T-helper 17 cell (primary cell): ENCODE measurements around the gene KLF15. TPM values are rescaled to one million over a fixed set of nuclear protein-coding genes. Genes with fewer than 3 reads are reported as not detected.
"Not testable (repeated sequence)": the region's sequence is repeated elsewhere in the genome, so short reads cannot be mapped to it uniquely, and the experiment has no call there.

Source experiments
- ATAC-seq: fragments of 150-1000 bp; cut with Tn5 transposase; 2 replicates; pipeline ENCODE4 v1.10.0; 2021; ENCODE audit warnings: mild to moderate bottlenecking, moderate library complexity
- DNase-seq, 3 donors: peaks; one replicate each; pipeline versions ENCODE4 v3.0.0 to v3.0.0-alpha.2; 2020 to 2021
- H3K9me3 ChIP-seq: one replicate; pipeline ENCODE4 v1.7.0; 2013; ENCODE audit warnings: low read length, mild to moderate bottlenecking; ENCODE audit not compliant: control insufficient read depth, poor library complexity, severe bottlenecking
- H3K27ac Mint-ChIP-seq: one replicate; pipeline ENCODE4 v1.8.0; 2022; ENCODE audit warnings: mild to moderate bottlenecking, moderate library complexity, mixed read lengths
- H3K27me3 Mint-ChIP-seq: one replicate; pipeline ENCODE4 v1.8.0; 2022; ENCODE audit warnings: mixed read lengths
- H3K36me3 Mint-ChIP-seq: one replicate; pipeline ENCODE4 v1.8.0; 2022; ENCODE audit warnings: low read depth, mixed read lengths
- H3K4me1 Mint-ChIP-seq: one replicate; pipeline ENCODE4 v1.8.0; 2022; ENCODE audit warnings: mild to moderate bottlenecking, mixed read lengths
- H3K4me3 Mint-ChIP-seq: one replicate; pipeline ENCODE4 v1.8.0; 2022; ENCODE audit warnings: mild to moderate bottlenecking, moderate library complexity, mixed read lengths
- total RNA-seq, 4 donors: library from RNA in 2 of 4; stranded (reverse) in 2 of 4; gene quantifications; one replicate each; pipeline ENCODE4 v1.2.3 and lab custom pipeline; 2022 to 2026

The KLF15 gene
- total RNA-seq, 2 donors from 2014 or later = 0.39 TPM; not detected in 1

- no peaks in the 10 kb centered on the region for H3K4me1 Mint-ChIP-seq
- no peak overlapping the region for H3K4me3 Mint-ChIP-seq
- H3K9me3 ChIP-seq = no peaks in the 10 kb centered on the region
- no peak for ATAC-seq
- H3K36me3 Mint-ChIP-seq = no peaks in the 10 kb centered on the region
- H3K27me3 Mint-ChIP-seq = peaks cover 22% of the 10 kb centered on the region
- peak in 1 of 3 donors; percentile 6 for DNase-seq
- H3K27ac Mint-ChIP-seq = no peak overlapping the region
Observed at GRCh38 chr3:126344380-126345041, 12.7 kb downstream of the KLF15 start.

- peaks cover 31% of the 10 kb centered on the region for H3K27me3 Mint-ChIP-seq
- no peak overlapping the region for H3K27ac Mint-ChIP-seq
- no peaks in the 10 kb centered on the region for H3K4me1 Mint-ChIP-seq
- ATAC-seq (no peak), DNase-seq (peak in 1 of 3 donors; percentile 5)
- no peak overlapping the region for H3K4me3 Mint-ChIP-seq
- H3K9me3 ChIP-seq = no peaks in the 10 kb centered on the region
- H3K36me3 Mint-ChIP-seq = no peaks in the 10 kb centered on the region
Observed at GRCh38 chr3:126343649-126344035, 13.6 kb downstream of the KLF15 start.

GRCh38 chr3:126342991-126343648 is 14.1 kb downstream of the KLF15 start:
- no peaks in the 10 kb centered on the region for H3K9me3 ChIP-seq
- Mint-ChIP-seq H3K4me1 (no peaks in the 10 kb centered on the region), H3K36me3 (no peaks in the 10 kb centered on the region), H3K27me3 (peaks cover 34% of the 10 kb centered on the region), H3K4me3 (no peak overlapping the region), H3K27ac (no peak overlapping the region)
- peak in 1 of 3 donors; percentile 3 for DNase-seq
- no peak for ATAC-seq

- ATAC-seq (no peak), DNase-seq (peak in 1 of 3 donors; percentile 3)
- no peaks in the 10 kb centered on the region for H3K9me3 ChIP-seq
- Mint-ChIP-seq H3K4me3 (no peak overlapping the region), H3K36me3 (no peaks in the 10 kb centered on the region), H3K4me1 (no peaks in the 10 kb centered on the region), H3K27ac (no peak overlapping the region), H3K27me3 (peaks cover 34% of the 10 kb centered on the region)
Observed at GRCh38 chr3:126342211-126342610, 15.0 kb downstream of the KLF15 start.

- Mint-ChIP-seq H3K27me3 (peaks cover 34% of the 10 kb centered on the region), H3K4me3 (no peak overlapping the region), H3K4me1 (no peaks in the 10 kb centered on the region), H3K36me3 (no peaks in the 10 kb centered on the region), H3K27ac (no peak overlapping the region)
- DNase-seq (peak in 1 of 3 donors; percentile 4), ATAC-seq (no peak)
- no peaks in the 10 kb centered on the region for H3K9me3 ChIP-seq
Observed at GRCh38 chr3:126341755-126342150, 15.5 kb downstream of the KLF15 start.

GRCh38 chr3:126340943-126341754 is 16.1 kb downstream of the KLF15 start:
- Mint-ChIP-seq H3K36me3 (no peaks in the 10 kb centered on the region), H3K27me3 (peaks cover 34% of the 10 kb centered on the region), H3K4me3 (no peak overlapping the region), H3K27ac (no peak overlapping the region), H3K4me1 (no peaks in the 10 kb centered on the region)
- DNase-seq = peak in 1 of 3 donors; percentile 3
- ATAC-seq = no peak
- no peaks in the 10 kb centered on the region for H3K9me3 ChIP-seq

GRCh38 chr3:126340596-126340942 is 16.6 kb downstream of the KLF15 start:
- no peaks in the 10 kb centered on the region for H3K9me3 ChIP-seq
- H3K27me3 Mint-ChIP-seq = peaks cover 34% of the 10 kb centered on the region
- no peak overlapping the region for H3K4me3 Mint-ChIP-seq
- H3K4me1 Mint-ChIP-seq = no peaks in the 10 kb centered on the region
- no peaks in the 10 kb centered on the region for H3K36me3 Mint-ChIP-seq
- DNase-seq = no peak
- ATAC-seq = no peak
- no peak overlapping the region for H3K27ac Mint-ChIP-seq

GRCh38 chr3:126340081-126340511 is 17.1 kb downstream of the KLF15 start:
- peaks cover 34% of the 10 kb centered on the region for H3K27me3 Mint-ChIP-seq
- H3K4me1 Mint-ChIP-seq = no peaks in the 10 kb centered on the region
- DNase-seq (peak in 1 of 3 donors; percentile 2), ATAC-seq (no peak)
- H3K36me3 Mint-ChIP-seq = no peaks in the 10 kb centered on the region
- H3K27ac Mint-ChIP-seq = no peak overlapping the region
- H3K4me3 Mint-ChIP-seq = no peak overlapping the region
- no peaks in the 10 kb centered on the region for H3K9me3 ChIP-seq

- ATAC-seq = no peak
- DNase-seq = no peak
- Mint-ChIP-seq H3K36me3 (no peaks in the 10 kb centered on the region), H3K4me1 (no peaks in the 10 kb centered on the region), H3K27me3 (peaks cover 34% of the 10 kb centered on the region), H3K4me3 (no peak overlapping the region), H3K27ac (no peak overlapping the region)
- H3K9me3 ChIP-seq = no peaks in the 10 kb centered on the region
Observed at GRCh38 chr3:126339466-126339865, 17.7 kb downstream of the KLF15 start.

- ATAC-seq = no peak
- Mint-ChIP-seq H3K36me3 (no peaks in the 10 kb centered on the region), H3K27ac (no peak overlapping the region), H3K4me1 (no peaks in the 10 kb centered on the region), H3K4me3 (no peak overlapping the region), H3K27me3 (peaks cover 34% of the 10 kb centered on the region)
- H3K9me3 ChIP-seq = no peaks in the 10 kb centered on the region
- no peak for DNase-seq
Observed at GRCh38 chr3:126338790-126339288, 18.4 kb downstream of the KLF15 start.

- ATAC-seq (no peak), DNase-seq (no peak)
- H3K27ac Mint-ChIP-seq = no peak overlapping the region
- H3K4me3 Mint-ChIP-seq = no peak overlapping the region
- no peaks in the 10 kb centered on the region for H3K36me3 Mint-ChIP-seq
- H3K4me1 Mint-ChIP-seq = no peaks in the 10 kb centered on the region
- no peaks in the 10 kb centered on the region for H3K9me3 ChIP-seq
- peaks cover 34% of the 10 kb centered on the region for H3K27me3 Mint-ChIP-seq
Observed at GRCh38 chr3:126337980-126338651, 19.1 kb downstream of the KLF15 start.

GRCh38 chr3:126331812-126332336 is 25.3 kb downstream of the KLF15 start:
- ATAC-seq, H3K4me1 Mint-ChIP-seq, H3K27ac Mint-ChIP-seq, DNase-seq, H3K4me3 Mint-ChIP-seq, H3K36me3 Mint-ChIP-seq, H3K9me3 ChIP-seq: not testable (repeated sequence)
- H3K27me3 Mint-ChIP-seq = peaks cover 15% of the 10 kb centered on the region
